Sigmoid colon (tissue), 7 donors: ENCODE measurements around the gene ASCL5. TPM values are rescaled to one million over a fixed set of nuclear protein-coding genes. Genes with fewer than 3 reads are reported as not detected.

ENCODE experiments used
- DNase-seq: peaks from one replicate; pipeline ENCODE4 v3.0.0-alpha.2; 2019
- H3K27ac ChIP-seq, 4 donors: fragments of 200-600 bp; sonication (generic); one replicate each; pipeline ENCODE4 v1.5.1; 2016 to 2019; ENCODE audit warnings: mild to moderate bottlenecking in 1 of 4
- H3K27me3 ChIP-seq, 3 donors: fragments of 200-600 bp; sonication (generic); one replicate each; pipeline ENCODE4 v1.5.1; 2019; ENCODE audit warnings: mild to moderate bottlenecking in 1 of 3
- H3K36me3 ChIP-seq, 4 donors: fragments of 200-600 bp; sonication (generic); one replicate each; pipeline ENCODE4 v1.5.1; 2016 to 2019
- H3K4me1 ChIP-seq, 4 donors: fragments of 200-600 bp; sonication (generic); one replicate each; pipeline ENCODE4 v1.5.1; 2017 to 2019
- H3K4me3 ChIP-seq, 4 donors: fragments of 200-600 bp; sonication (generic); one replicate each; pipeline ENCODE4 v1.5.1; 2017 to 2019; ENCODE audit warnings: mild to moderate bottlenecking in 2 of 4, moderate library complexity in 1 of 4
- H3K9me3 ChIP-seq, 4 donors: fragments of 200-600 bp in 3 of 4; sonication (generic) in 3 of 4; one replicate each; pipeline versions ENCODE4 v1.5.1 to v1.6.1; 2013 to 2019
- CTCF ChIP-seq, 4 experiments: fragments of 450-650 bp in 3 of 4; fragments of 200-600 bp in 1 of 4; IDR thresholded peaks; one replicate each; pipeline ENCODE4 v1.5.1; 2016 to 2019; ENCODE audit warnings: antibody characterized with exemption in 4 of 4, mild to moderate bottlenecking in 3 of 4, moderate library complexity in 2 of 4
- EP300 ChIP-seq, 4 donors: sonication (generic); formaldehyde crosslinking; IDR thresholded peaks; one replicate each; pipeline ENCODE4 v1.6.1; 2017; ENCODE audit warnings: antibody characterized with exemption in 4 of 4
- POLR2A ChIP-seq, 2 donors: fragments of 450-650 bp; IDR thresholded peaks; one replicate each; pipeline ENCODE4 v1.6.1; 2016; ENCODE audit warnings: antibody characterized with exemption in 2 of 2, mild to moderate bottlenecking in 2 of 2, moderate library complexity in 2 of 2
- POLR2AphosphoS5 ChIP-seq, 4 donors: sonication (generic); formaldehyde crosslinking; IDR thresholded peaks; one replicate each; pipeline ENCODE4 v1.6.1; 2017; ENCODE audit warnings: antibody characterized with exemption in 4 of 4
- WGBS, 2 donors: extraction: QIAGEN DNeasy Blood & Tissue Kit; methylation state at CpG; one replicate each; pipeline ENCODE4 v1.1.7; 2013; 5-methylcytosine and 5-hydroxymethylcytosine counted together
- intact Hi-C: fragments of 100-400 bp; cut with DNase I; formaldehyde crosslinking; loops from one replicate; pipeline ENCODE4 v1.15.1; 2023
- polyA plus RNA-seq, 3 donors: library from polyadenylated mRNA; stranded (reverse); fragments of 200-250 nt; gene quantifications; one replicate each; pipeline ENCODE4 v1.2.3, GENCODE V29; 2013
- total RNA-seq, 4 donors: library from RNA; depleted of rRNA; stranded (reverse); fragments of >200 nt; gene quantifications; one replicate each; pipeline ENCODE4 v1.1.0, GENCODE V29; 2016
- donor health status: healthy with polysubstance abuse.
- donor health status: Bipolar disorder and iron deficiency.
- donor health status: healthy.

The ASCL5 gene
- total and polyA plus RNA-seq, 7 donors = 0.06 TPM; not detected in 6

- no peak for DNase-seq
- TF ChIP-seq POLR2A (IDR thresholded peaks at IDR 0.05) (no peak), EP300 (IDR thresholded peaks at IDR 0.05) (no peak), CTCF (IDR thresholded peaks at IDR 0.05) (no peak), POLR2AphosphoS5 (IDR thresholded peaks at IDR 0.05) (no peak)
- Histone ChIP-seq H3K36me3 (no peaks in the 10 kb centered on the region), H3K4me3 (peak overlapping the region in 3 of 4 donors; percentile 44 to 63 (median 60)), H3K4me1 (peaks cover 0 to 14% (median 10%) of the 10 kb centered on the region in 4 donors), H3K27ac (peak overlapping the region in 1 of 4 donors; percentile 59), H3K27me3 (peaks cover 5 to 6% (median 5%) of the 10 kb centered on the region in 3 donors), H3K9me3 (no peaks in the 10 kb centered on the region)
- WGBS, 2 donors = 34 to 38% methylated on average over 17 of the region's 17 CpGs
- intact Hi-C loops = loop anchor here (1.0 to 5.0 kb wide), 3 partner anchors 27 to 141 kb away; no protein-coding TSS in a partner anchor
Observed at GRCh38 chr1:201113451-201114244, 13.3 kb downstream of the ASCL5 start.

- H3K27me3 ChIP-seq = peaks cover 5 to 6% (median 5%) of the 10 kb centered on the region in 3 donors
- WGBS, 2 donors = 82 to 88% methylated on average over 3 of the region's 3 CpGs
- intact Hi-C loops = loop anchor here (5.0 kb wide), 1 partner anchor 71 kb away; no protein-coding TSS in a partner anchor
Observed at GRCh38 chr1:201112926-201113325, 14.1 kb downstream of the ASCL5 start.

GRCh38 chr1:201112173-201112731 is 14.7 kb downstream of the ASCL5 start, which contains the start of gene CACNA1S:
TSS of gene CACNA1S (minus strand) at chr1:201112426. CDS start at chr1:201112339, 87 bp downstream.
- Histone ChIP-seq H3K4me1 (peaks cover 0 to 14% (median 10%) of the 10 kb centered on the region in 4 donors), H3K27me3 (peaks cover 5 to 6% (median 5%) of the 10 kb centered on the region in 3 donors), H3K36me3 (no peaks in the 10 kb centered on the region), H3K4me3 (no peak within 1 kb of the TSS), H3K9me3 (no peaks in the 10 kb centered on the region), H3K27ac (no peak within 1 kb of the TSS)
- DNase-seq = no peak
- no peak for TF ChIP-seq POLR2A (IDR thresholded peaks at IDR 0.05)
- TF ChIP-seq POLR2AphosphoS5 (IDR thresholded peaks at IDR 0.05) = no peak
- no peak for TF ChIP-seq EP300 (IDR thresholded peaks at IDR 0.05)
- no peak for TF ChIP-seq CTCF (IDR thresholded peaks at IDR 0.05)
- WGBS, 2 donors = 84 to 90% methylated on average over 9 of the region's 9 CpGs
- intact Hi-C loops = loop anchor here (5.0 kb wide), 1 partner anchor 70 kb away; no protein-coding TSS in a partner anchor

More at GRCh38 chr1:201112926-201113325, 14.1 kb downstream of the ASCL5 start:
- no peaks in the 10 kb centered on the region for H3K36me3 ChIP-seq
- no peak for DNase-seq
- H3K27ac ChIP-seq = no peak overlapping the region
- peaks cover 0 to 14% (median 10%) of the 10 kb centered on the region in 4 donors for H3K4me1 ChIP-seq
- no peak overlapping the region for H3K4me3 ChIP-seq
- H3K9me3 ChIP-seq = no peaks in the 10 kb centered on the region
- TF ChIP-seq CTCF (IDR thresholded peaks at IDR 0.05) = no peak
- no peak for TF ChIP-seq POLR2AphosphoS5 (IDR thresholded peaks at IDR 0.05)
- no peak for TF ChIP-seq POLR2A (IDR thresholded peaks at IDR 0.05)
- TF ChIP-seq EP300 (IDR thresholded peaks at IDR 0.05) = no peak

GRCh38 chr1:201111672-201112071 is 15.3 kb downstream of the ASCL5 start:
- intact Hi-C loops = loop anchor here (5.0 kb wide), 1 partner anchor 69 kb away; no protein-coding TSS in a partner anchor
- no peaks in the 10 kb centered on the region for H3K36me3 ChIP-seq
- no peaks in the 10 kb centered on the region for H3K9me3 ChIP-seq
- TF ChIP-seq POLR2AphosphoS5 (IDR thresholded peaks at IDR 0.05) (no peak), EP300 (IDR thresholded peaks at IDR 0.05) (no peak), CTCF (IDR thresholded peaks at IDR 0.05) (no peak), POLR2A (IDR thresholded peaks at IDR 0.05) (no peak)
- DNase-seq = no peak
- H3K27ac ChIP-seq = no peak overlapping the region
- peaks cover 5 to 6% (median 5%) of the 10 kb centered on the region in 3 donors for H3K27me3 ChIP-seq
- H3K4me1 ChIP-seq = peaks cover 0 to 14% (median 10%) of the 10 kb centered on the region in 4 donors
- 80 to 88% methylated on average over 3 of the region's 3 CpGs for WGBS, 2 donors
- H3K4me3 ChIP-seq = no peak overlapping the region
